ENCODE measurements around the gene NTSR2.

Gene NTSR2

GRCh38 chr2:11616097-11616687 is 53.8 kb downstream of the NTSR2 start:
- Histone ChIP-seq H2BK120ac (ENCODE audit: low read depth, low read length) (no peak overlapping the region), H3K18ac (ENCODE audit: low read length) (no peak overlapping the region), H4K8ac (ENCODE audit: low read depth, low read length) (no peak overlapping the region), H2AK5ac (ENCODE audit: low read length) (no peak overlapping the region), H3K27me3 (ENCODE audit: insufficient read depth, low read length, poor library complexity) (no peaks in the 10 kb centered on the region), H3K79me1 (ENCODE audit: low read length) (no peaks in the 10 kb centered on the region), H2BK5ac (ENCODE audit: low read length) (no peak overlapping the region), H3K9ac (ENCODE audit: low read length) (no peak overlapping the region), H3K4ac (ENCODE audit: low read depth, low read length) (no peak overlapping the region), H3K56ac (ENCODE audit: low read length) (no peak overlapping the region), H3K27ac (ENCODE audit: low read depth, low read length) (no peak overlapping the region), H3K4me2 (ENCODE audit: low read length) (no peak overlapping the region), H3K79me2 (ENCODE audit: control insufficient read depth, insufficient read depth, low read length) (no peaks in the 10 kb centered on the region), H3K23ac (ENCODE audit: low read length) (no peak overlapping the region), H3K4me1 (ENCODE audit: control insufficient read depth, low read depth, low read length) (no peaks in the 10 kb centered on the region), H3K4me3 (ENCODE audit: low read length) (no peak overlapping the region), H3K36me3 (ENCODE audit: control insufficient read depth, insufficient read depth, low read length) (no peaks in the 10 kb centered on the region), H4K5ac (ENCODE audit: low read length) (no peak overlapping the region), H2BK15ac (replicated peaks; ENCODE audit: low read depth) (no peak overlapping the region)
- DNase-seq: no peak
- no CpG with 5 or more reads among the region's 14 CpGs for WGBS (ENCODE audit: extremely low coverage, insufficient coverage, low lambda C conversion rate)

- Histone ChIP-seq H3K4me1 (ENCODE audit: control insufficient read depth, low read depth, low read length) (no peaks in the 10 kb centered on the region), H3K4ac (ENCODE audit: low read depth, low read length) (no peak overlapping the region), H3K23ac (ENCODE audit: low read length) (no peak overlapping the region), H2BK15ac (replicated peaks; ENCODE audit: low read depth) (no peak overlapping the region), H3K9ac (ENCODE audit: low read length) (no peak overlapping the region), H3K79me1 (ENCODE audit: low read length) (no peaks in the 10 kb centered on the region), H2AK5ac (ENCODE audit: low read length) (no peak overlapping the region), H3K27me3 (ENCODE audit: insufficient read depth, low read length, poor library complexity) (no peaks in the 10 kb centered on the region), H4K5ac (ENCODE audit: low read length) (no peak overlapping the region), H4K8ac (ENCODE audit: low read depth, low read length) (no peak overlapping the region), H3K56ac (ENCODE audit: low read length) (no peak overlapping the region), H3K79me2 (ENCODE audit: control insufficient read depth, insufficient read depth, low read length) (no peaks in the 10 kb centered on the region), H2BK120ac (ENCODE audit: low read depth, low read length) (no peak overlapping the region), H3K27ac (ENCODE audit: low read depth, low read length) (no peak overlapping the region), H3K4me2 (ENCODE audit: low read length) (no peak overlapping the region), H3K36me3 (ENCODE audit: control insufficient read depth, insufficient read depth, low read length) (no peaks in the 10 kb centered on the region), H3K18ac (ENCODE audit: low read length) (no peak overlapping the region), H2BK5ac (ENCODE audit: low read length) (no peak overlapping the region), H3K4me3 (ENCODE audit: low read length) (no peak overlapping the region)
- no peak for DNase-seq
- WGBS (ENCODE audit: extremely low coverage, insufficient coverage, low lambda C conversion rate): no CpG with 5 or more reads among the region's 3 CpGs
Measured at GRCh38 chr2:11615209-11615608, 54.8 kb downstream of the NTSR2 start.

DNA sequence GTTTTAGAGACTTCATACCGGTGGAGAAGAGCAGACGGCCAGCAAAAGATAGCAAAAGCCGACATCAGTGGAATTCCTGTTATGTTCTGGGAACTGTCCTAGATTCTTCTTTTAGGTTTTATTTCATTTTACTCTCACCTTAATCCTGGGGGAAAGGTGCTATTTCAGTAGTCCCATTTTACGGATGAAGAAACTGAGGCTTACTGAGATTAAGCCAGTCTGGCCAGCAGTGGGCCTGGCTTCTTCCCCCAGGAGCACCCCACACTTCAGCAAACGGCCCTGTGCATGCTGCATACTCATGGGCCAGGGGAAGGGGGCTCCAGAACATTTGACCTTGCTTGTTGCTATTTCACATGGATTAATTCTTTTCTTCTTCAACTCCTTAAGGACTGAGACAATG is 56.7 kb downstream of the NTSR2 start:
- Histone ChIP-seq H3K4ac (ENCODE audit: low read depth, low read length) (no peak overlapping the region), H2BK15ac (replicated peaks; ENCODE audit: low read depth) (no peak overlapping the region), H3K9ac (ENCODE audit: low read length) (no peak overlapping the region), H3K23ac (ENCODE audit: low read length) (no peak overlapping the region), H3K27me3 (ENCODE audit: insufficient read depth, low read length, poor library complexity) (no peaks in the 10 kb centered on the region), H3K79me2 (ENCODE audit: control insufficient read depth, insufficient read depth, low read length) (no peaks in the 10 kb centered on the region), H3K79me1 (ENCODE audit: low read length) (no peaks in the 10 kb centered on the region), H3K56ac (ENCODE audit: low read length) (no peak overlapping the region), H3K18ac (ENCODE audit: low read length) (no peak overlapping the region), H2BK5ac (ENCODE audit: low read length) (no peak overlapping the region), H2BK120ac (ENCODE audit: low read depth, low read length) (no peak overlapping the region), H2AK5ac (ENCODE audit: low read length) (no peak overlapping the region), H3K27ac (ENCODE audit: low read depth, low read length) (no peak overlapping the region), H3K4me2 (ENCODE audit: low read length) (no peak overlapping the region), H3K4me1 (ENCODE audit: control insufficient read depth, low read depth, low read length) (no peaks in the 10 kb centered on the region), H4K8ac (ENCODE audit: low read depth, low read length) (no peak overlapping the region), H4K5ac (ENCODE audit: low read length) (no peak overlapping the region), H3K36me3 (ENCODE audit: control insufficient read depth, insufficient read depth, low read length) (no peaks in the 10 kb centered on the region), H3K4me3 (ENCODE audit: low read length) (no peak overlapping the region)
- no CpG with 5 or more reads among the region's 5 CpGs for WGBS (ENCODE audit: extremely low coverage, insufficient coverage, low lambda C conversion rate)
- DNase-seq: no peak

DNA sequence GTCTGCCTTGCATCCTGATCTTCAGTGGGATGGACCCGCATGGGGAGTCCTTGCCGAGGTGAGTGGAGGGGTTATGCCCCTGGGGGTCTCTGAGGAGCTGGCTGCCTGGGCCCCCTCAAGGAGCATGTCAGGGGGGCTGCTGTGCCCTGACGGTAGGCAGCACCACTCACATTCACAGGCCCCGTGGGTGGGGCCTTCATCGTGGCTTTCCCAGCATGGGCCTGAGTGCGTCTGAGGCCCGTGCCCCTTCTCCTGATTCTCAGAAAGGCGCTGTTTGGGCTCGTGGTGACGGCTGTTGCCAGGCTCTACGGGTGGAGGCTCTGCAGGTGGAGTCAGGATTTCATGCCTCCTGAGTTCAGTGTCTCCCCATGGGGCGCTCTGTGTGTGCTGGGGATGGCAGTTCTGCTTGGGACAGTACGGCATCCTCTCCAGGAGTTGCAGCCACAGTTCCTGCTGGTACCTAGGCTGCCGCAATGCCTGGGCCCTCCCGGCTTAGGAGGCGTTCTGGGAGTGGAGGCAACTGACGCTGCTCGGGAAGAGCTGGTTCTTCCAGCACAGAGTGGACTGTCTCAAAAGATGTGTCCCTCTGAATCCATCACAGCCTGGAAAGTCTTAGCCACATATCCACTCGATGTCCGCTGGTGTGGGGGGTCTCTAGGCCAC is 57.3 kb downstream of the NTSR2 start:
- DNase-seq: no peak
- Histone ChIP-seq H3K4me3 (ENCODE audit: low read length) (no peak overlapping the region), H3K9ac (ENCODE audit: low read length) (no peak overlapping the region), H3K4me2 (ENCODE audit: low read length) (no peak overlapping the region), H3K27ac (ENCODE audit: low read depth, low read length) (no peak overlapping the region), H4K8ac (ENCODE audit: low read depth, low read length) (no peak overlapping the region), H2BK15ac (replicated peaks; ENCODE audit: low read depth) (no peak overlapping the region), H2AK5ac (ENCODE audit: low read length) (no peak overlapping the region), H3K36me3 (ENCODE audit: control insufficient read depth, insufficient read depth, low read length) (no peaks in the 10 kb centered on the region), H3K27me3 (ENCODE audit: insufficient read depth, low read length, poor library complexity) (no peaks in the 10 kb centered on the region), H2BK5ac (ENCODE audit: low read length) (no peak overlapping the region), H3K79me1 (ENCODE audit: low read length) (no peaks in the 10 kb centered on the region), H3K18ac (ENCODE audit: low read length) (no peak overlapping the region), H3K4ac (ENCODE audit: low read depth, low read length) (no peak overlapping the region), H4K5ac (ENCODE audit: low read length) (no peak overlapping the region), H3K4me1 (ENCODE audit: control insufficient read depth, low read depth, low read length) (no peaks in the 10 kb centered on the region), H3K79me2 (ENCODE audit: control insufficient read depth, insufficient read depth, low read length) (no peaks in the 10 kb centered on the region), H3K56ac (ENCODE audit: low read length) (no peak overlapping the region), H2BK120ac (ENCODE audit: low read depth, low read length) (no peak overlapping the region), H3K23ac (ENCODE audit: low read length) (no peak overlapping the region)
- no CpG with 5 or more reads among the region's 20 CpGs for WGBS (ENCODE audit: extremely low coverage, insufficient coverage, low lambda C conversion rate)

GRCh38 chr2:11611251-11611650 is 58.7 kb downstream of the NTSR2 start:
- H2AK5ac ChIP-seq (ENCODE audit: low read length): no peak overlapping the region
- H3K9ac ChIP-seq (ENCODE audit: low read length): no peak overlapping the region
- H3K36me3 ChIP-seq (ENCODE audit: control insufficient read depth, insufficient read depth, low read length): no peaks in the 10 kb centered on the region
- no peak overlapping the region for H2BK15ac ChIP-seq (replicated peaks; ENCODE audit: low read depth)
- no peak overlapping the region for H2BK120ac ChIP-seq (ENCODE audit: low read depth, low read length)
- no peak overlapping the region for H3K27ac ChIP-seq (ENCODE audit: low read depth, low read length)
- no CpG with 5 or more reads among the region's 5 CpGs for WGBS (ENCODE audit: extremely low coverage, insufficient coverage, low lambda C conversion rate)
- no peaks in the 10 kb centered on the region for H3K27me3 ChIP-seq (ENCODE audit: insufficient read depth, low read length, poor library complexity)
- no peak overlapping the region for H2BK5ac ChIP-seq (ENCODE audit: low read length)
- DNase-seq: no peak
- no peak overlapping the region for H4K5ac ChIP-seq (ENCODE audit: low read length)
- no peak overlapping the region for H3K4me2 ChIP-seq (ENCODE audit: low read length)
- no peak overlapping the region for H3K18ac ChIP-seq (ENCODE audit: low read length)
- H3K79me1 ChIP-seq (ENCODE audit: low read length): no peaks in the 10 kb centered on the region
- H3K4ac ChIP-seq (ENCODE audit: low read depth, low read length): no peak overlapping the region
- no peaks in the 10 kb centered on the region for H3K79me2 ChIP-seq (ENCODE audit: control insufficient read depth, insufficient read depth, low read length)
- H3K4me1 ChIP-seq (ENCODE audit: control insufficient read depth, low read depth, low read length): no peaks in the 10 kb centered on the region
- H3K56ac ChIP-seq (ENCODE audit: low read length): no peak overlapping the region
- H3K4me3 ChIP-seq (ENCODE audit: low read length): no peak overlapping the region
- no peak overlapping the region for H3K23ac ChIP-seq (ENCODE audit: low read length)
- H4K8ac ChIP-seq (ENCODE audit: low read depth, low read length): no peak overlapping the region
